HEK293T (cell line): ENCODE results near the gene ASIP.

Experiments used
- ARNT ChIP-seq: fragments of 450-650 bp; IDR thresholded peaks from 2 replicates; pipeline ENCODE4 v1.6.1; 2017; ENCODE audit warnings: mild to moderate bottlenecking
- BHLHE40 ChIP-seq: fragments of 450-650 bp; IDR thresholded peaks from 2 replicates; pipeline ENCODE4 v1.6.1; 2016; ENCODE audit warnings: mild to moderate bottlenecking, moderate library complexity, borderline replicate concordance
- ELF4 ChIP-seq: fragments of 450-650 bp; IDR thresholded peaks from 2 replicates; pipeline ENCODE4 v1.6.1; 2017; ENCODE audit warnings: antibody characterized with exemption
- FOXA1 ChIP-seq: fragments of 450-650 bp; IDR thresholded peaks from 2 replicates; pipeline ENCODE4 v1.6.1; 2016; ENCODE audit warnings: mild to moderate bottlenecking
- FOXK2 ChIP-seq: fragments of 450-650 bp; IDR thresholded peaks from 2 replicates; pipeline ENCODE4 v1.6.1; 2016; ENCODE audit warnings: mild to moderate bottlenecking
- L3MBTL2 ChIP-seq: fragments of 450-650 bp; conservative IDR thresholded peaks from 2 replicates; pipeline ENCODE4 v1.6.1; 2016; ENCODE audit warnings: mild to moderate bottlenecking
- LEF1 ChIP-seq: fragments of 450-650 bp; IDR thresholded peaks from 2 replicates; pipeline ENCODE4 v1.6.1; 2017; ENCODE audit warnings: mild to moderate bottlenecking, borderline replicate concordance
- NFRKB ChIP-seq: fragments of 450-650 bp; IDR thresholded peaks from 2 replicates; pipeline ENCODE4 v1.6.1; 2016; ENCODE audit warnings: mild to moderate bottlenecking, moderate library complexity
- PKNOX1 ChIP-seq: fragments of 450-650 bp; IDR thresholded peaks from 2 replicates; pipeline ENCODE4 v1.6.1; 2016
- SP1 ChIP-seq: fragments of 450-650 bp; IDR thresholded peaks from 2 replicates; pipeline ENCODE4 v1.6.1; 2017
- SUZ12 ChIP-seq: fragments of 450-650 bp; IDR thresholded peaks from 2 replicates; pipeline ENCODE4 v1.6.1; 2016; ENCODE audit warnings: mild to moderate bottlenecking
- TARDBP ChIP-seq: fragments of 450-650 bp; IDR thresholded peaks from 2 replicates; pipeline ENCODE4 v1.6.1; 2016
- ZNF384 ChIP-seq: fragments of 450-650 bp; IDR thresholded peaks from 2 replicates; pipeline ENCODE4 v1.6.1; 2016

GRCh38 chr20:34216382-34216742 lies 24.9 kb upstream of the ASIP start:
- no peak for TF ChIP-seq SUZ12
- no peak for TF ChIP-seq LEF1
- TF ChIP-seq ZNF384, result no peak
- TF ChIP-seq ARNT, result no peak
- no peak for TF ChIP-seq BHLHE40
- no peak for TF ChIP-seq SP1
- no peak; the same call in 1 of the 2 replicates for TF ChIP-seq L3MBTL2
- no peak for TF ChIP-seq PKNOX1
- TF ChIP-seq ELF4, result no peak
- no peak for TF ChIP-seq FOXK2
- TF ChIP-seq FOXA1, result no peak
- no peak for TF ChIP-seq NFRKB
- TF ChIP-seq TARDBP, result no peak
